HG03565 (cell line): Measurements from ENCODE around the gene ZNF664.

Source experiments
- ATAC-seq: cut with Tn5 transposase; IDR thresholded peaks from one replicate; pipeline ENCODE4 v1.9.1; 2021; ENCODE audit warnings: mild to moderate bottlenecking, moderate library complexity; ENCODE audit not compliant: unreplicated experiment

The ZNF664 gene

DNA sequence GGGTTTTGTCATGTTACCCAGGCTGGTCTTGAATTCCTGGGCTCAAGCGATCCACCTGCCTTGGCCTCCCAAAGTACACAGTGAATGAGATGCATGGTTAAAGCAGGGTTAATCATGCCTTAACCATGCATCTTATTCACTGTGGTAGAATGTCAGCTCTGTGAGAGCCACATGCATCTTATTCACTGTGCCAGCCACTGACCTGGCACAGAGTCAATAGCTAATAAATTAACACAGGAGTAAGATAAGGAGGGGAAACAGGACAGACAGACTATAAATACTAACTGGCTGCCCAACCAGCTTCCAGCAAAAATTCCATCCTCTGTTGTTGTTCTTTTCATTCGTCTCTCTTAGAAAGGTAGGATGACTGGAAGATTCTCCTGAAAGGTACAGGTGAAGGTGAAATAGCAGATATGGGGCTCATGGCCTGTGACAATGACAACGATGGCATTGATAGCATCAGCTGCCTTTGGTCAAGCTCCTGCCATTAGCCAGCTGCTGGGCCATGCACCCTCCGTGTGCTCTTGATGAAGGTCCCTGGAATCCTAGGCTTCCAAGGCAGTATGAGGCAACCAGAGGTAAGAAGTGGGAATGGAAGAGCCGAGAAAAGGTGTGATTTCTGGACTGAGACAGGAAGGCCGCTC, 76.6 kb downstream of the ZNF664 start:
- no peak for ATAC-seq

DNA sequence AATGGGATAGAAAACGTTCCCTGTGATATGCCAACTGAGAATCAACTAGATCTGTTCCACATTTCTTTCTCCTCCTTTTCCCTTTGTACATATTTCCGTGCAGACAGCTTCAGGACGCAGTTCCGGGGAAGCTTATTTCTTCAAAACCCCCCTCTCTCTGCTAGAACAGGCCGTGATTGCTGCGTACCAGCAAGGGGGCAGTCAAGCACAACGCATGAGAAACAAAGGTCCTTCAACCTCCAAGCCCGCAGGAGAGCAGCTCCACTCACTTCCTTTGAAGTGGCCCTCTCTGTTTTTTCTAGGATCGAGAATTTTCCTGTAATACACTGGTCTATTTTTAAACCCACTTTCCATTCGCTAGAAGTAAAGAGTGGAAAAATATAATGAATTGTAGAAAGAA, 80.8 kb downstream of the ZNF664 start:
- ATAC-seq = no peak

DNA sequence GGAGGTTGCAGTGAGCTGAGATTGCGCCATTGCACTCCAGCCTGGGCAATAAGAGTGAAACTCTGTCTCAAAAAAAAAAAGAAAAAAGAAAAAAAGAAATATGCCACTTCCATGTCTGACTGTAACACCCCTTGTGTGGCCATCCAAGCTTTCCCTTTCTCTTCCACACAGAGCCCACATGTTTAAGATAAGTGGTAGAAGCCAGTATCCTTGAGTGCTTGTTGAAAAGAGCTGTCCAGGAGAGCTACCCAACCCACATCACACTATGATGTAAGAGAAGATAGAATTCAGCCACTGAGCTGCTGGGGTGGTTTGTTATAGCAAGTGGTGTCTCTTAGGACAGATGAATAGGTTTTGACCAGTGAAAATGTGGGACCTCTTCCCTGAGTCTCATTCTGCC, 82.1 kb downstream of the ZNF664 start:
- no peak for ATAC-seq

DNA sequence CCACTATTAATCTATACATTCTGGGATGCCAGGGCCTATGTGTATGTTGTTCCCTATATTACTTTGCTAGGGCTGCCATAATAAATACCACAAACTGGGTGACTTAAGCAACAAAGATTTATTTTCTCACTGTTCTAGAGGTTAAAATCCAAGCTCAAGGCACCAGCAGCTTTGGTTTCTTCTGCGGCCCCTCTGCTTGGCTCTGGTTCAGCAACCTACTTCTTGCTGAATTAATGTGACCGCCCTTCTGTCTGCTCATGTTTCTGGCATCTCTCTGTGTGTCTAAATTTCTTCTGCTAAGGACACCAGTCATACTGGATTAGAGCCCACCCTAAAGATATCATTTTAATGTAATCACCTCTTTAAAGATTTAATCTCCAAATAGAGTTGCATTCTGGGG, 84.7 kb downstream of the ZNF664 start:
- no peak for ATAC-seq

DNA sequence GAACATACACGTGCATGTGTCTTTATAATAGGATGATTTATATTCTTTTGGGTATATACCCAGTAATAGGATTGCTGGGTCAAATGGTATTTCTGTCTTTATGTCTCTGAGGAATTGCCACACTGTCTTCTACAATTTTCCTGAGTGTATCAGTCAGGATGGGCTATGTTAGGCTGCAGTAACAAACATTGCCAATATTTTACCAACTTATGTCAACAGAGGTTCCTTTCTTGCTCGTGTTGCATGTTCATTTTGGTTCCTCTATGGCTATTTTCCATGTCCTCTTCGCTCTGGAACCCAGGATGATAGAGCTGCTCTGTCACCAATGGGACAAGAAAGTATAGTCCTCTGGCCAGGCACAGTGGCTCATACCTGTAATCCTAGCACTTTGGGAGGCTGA, 86.7 kb downstream of the ZNF664 start:
- no peak for ATAC-seq
